Activated CD4-positive, alpha-beta T cell treated with anti-CD3 and anti-CD28 coated beads, Interleukin-2, amount 50 U/mL, for 16 hours (primary cell): ENCODE results near the gene ZNF160.
"Not testable (repeated sequence)": the region's sequence is repeated elsewhere in the genome, so short reads cannot be mapped to it uniquely, and the experiment has no call there.

ENCODE experiments used
- DNase-seq: peaks from one replicate; pipeline ENCODE4 v3.0.0-alpha.2; 2020

The ZNF160 gene

DNA sequence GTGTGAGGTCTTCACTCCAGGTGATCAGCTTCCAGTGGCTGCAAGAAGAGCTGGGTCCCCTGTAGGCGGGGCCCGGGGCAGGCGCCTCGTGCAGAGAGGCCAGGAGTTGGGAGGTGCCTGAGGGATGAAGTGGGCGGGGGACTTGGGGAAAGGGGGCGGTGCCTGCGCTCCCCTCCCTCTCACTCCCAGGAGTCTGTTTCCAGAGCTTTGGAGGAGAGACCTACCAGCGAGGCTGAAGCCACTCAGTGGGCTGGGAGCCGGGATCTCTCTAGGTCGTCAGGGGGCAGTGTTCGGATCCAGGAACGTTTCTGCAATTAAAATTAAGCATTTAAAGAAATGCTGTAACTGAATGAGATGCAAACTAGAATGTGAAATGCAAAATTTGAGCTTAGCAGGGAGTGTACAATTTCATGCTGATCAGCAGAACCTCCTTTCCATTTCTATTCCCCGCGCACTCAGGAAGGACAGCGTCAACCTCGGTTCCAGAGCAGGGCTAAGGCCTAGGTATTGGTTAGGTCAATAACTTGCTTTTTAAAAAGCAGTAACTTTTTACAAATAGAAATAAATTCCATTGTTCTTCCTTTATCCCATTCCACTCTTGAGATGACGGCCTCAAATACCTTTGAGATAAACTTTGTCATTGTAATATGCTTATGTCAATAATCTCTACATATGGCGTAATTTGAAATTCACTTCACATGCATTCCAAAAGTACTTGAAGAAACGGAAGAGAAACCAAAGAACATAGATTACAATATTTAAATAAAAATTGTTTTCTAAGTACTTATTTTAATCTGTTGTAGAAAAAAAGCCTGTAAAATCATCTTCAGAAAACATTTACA is 11.6 kb downstream of the ZNF160 start:
- no peak for DNase-seq

DNA sequence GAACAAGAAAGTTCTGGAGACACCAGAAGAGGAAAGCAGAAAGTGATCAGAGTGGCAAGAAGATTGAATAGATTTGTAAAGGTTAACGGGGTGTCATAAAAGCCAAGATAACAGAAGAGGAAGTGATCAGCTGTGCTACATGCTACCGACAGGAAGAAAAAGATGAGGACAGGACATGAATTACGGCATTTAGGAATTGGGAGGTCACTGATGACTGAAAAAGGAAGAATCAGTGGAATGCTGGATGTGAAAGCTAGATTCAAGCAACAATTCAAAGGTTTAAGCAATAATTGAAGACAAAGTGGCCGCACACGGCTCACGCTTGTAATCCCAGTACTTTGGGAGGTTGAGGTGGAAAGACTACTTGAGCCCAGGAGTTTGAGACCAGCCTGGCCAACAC is 15.1 kb downstream of the ZNF160 start:
- no peak for DNase-seq

DNA sequence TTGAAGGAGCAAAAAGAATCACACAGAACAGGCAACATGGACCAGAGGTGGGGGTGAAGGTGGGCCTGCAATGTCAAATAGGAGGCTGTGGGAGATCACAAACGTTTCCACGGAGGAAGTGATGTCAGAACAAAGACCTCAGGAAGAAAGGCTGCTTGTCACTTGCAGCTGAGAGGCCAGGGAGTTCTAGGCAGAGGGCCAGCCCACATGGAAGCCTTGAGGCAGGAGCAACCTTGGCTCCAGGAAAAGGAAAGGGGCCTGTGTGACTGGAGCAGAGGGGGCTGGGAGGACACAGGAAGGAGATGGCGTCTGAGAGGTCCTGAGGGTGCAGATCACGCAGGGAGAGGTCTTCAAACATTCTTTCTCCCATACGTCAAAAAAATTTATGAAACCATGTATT is 16.3 kb downstream of the ZNF160 start:
- no peak for DNase-seq

DNA sequence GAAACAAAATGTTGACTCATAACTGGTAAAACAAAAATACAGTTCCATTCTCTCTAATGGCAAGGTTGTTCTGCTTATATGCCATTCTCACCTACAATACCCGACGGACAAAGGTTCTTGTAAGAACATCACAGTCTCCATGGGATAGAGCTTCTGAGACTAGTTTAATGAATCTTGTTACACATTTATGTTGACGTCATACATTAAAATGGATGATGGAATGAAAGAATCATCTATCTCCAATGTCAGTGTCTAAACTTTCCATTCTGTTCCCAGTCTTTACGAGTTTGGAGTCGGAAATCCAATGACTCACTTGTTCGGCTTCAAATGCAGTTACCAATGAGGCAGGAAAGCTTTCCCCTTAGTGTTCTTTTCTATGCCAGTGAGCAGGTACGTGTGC is 17.7 kb downstream of the ZNF160 start:
- no peak for DNase-seq

DNA sequence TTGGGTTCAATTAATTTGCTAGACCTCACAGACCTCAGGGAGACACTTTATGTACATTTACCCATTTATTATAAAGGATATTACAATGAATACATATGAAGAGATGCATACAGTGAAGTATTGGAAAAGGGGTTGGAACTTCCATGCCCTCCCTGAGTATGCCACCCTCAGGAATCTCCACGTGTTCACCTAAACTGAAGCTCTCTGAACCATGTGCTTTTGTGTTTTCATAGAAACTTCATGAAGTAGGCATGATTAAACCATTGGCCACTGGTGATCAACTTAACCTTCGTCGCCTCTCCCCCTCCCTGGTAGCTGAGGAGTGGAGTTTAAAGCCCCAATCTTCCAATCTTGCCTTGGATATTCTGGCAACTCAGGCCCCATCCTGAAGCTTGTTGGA is 20.3 kb downstream of the ZNF160 start:
- DNase-seq = no peak

- DNase-seq = no peak
Measured at GRCh38 chr19:53079313-53079924, 23.8 kb downstream of the ZNF160 start.

DNA sequence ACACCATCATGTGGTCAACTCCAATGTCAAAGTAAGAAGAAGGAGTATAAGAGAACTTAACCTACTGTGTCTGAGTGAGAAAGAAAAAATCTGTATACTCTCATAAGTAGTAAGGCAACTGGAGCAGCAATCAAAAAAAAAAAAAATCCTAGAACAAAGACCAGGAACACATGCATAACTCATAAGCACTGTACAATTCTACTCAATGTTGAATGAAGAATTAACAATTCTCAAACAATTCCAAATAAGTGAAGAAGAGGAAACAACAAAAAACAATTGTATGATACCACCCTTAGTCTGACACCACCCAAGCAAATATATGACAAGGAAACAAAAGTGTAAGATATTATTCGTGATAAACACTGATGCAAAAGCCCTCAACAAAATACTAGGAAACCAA is 24.6 kb downstream of the ZNF160 start:
- DNase-seq = no peak

- DNase-seq = no peak
Measured at GRCh38 chr19:53076984-53077383, 26.2 kb downstream of the ZNF160 start.

- no peak for DNase-seq
Measured at GRCh38 chr19:53068834-53069233, 34.4 kb downstream of the ZNF160 start.

- DNase-seq = no peak
Measured at GRCh38 chr19:53068199-53068598, 35.0 kb downstream of the ZNF160 start.

- no peak for DNase-seq
Measured at GRCh38 chr19:53057904-53058580, 45.2 kb downstream of the ZNF160 start.

DNA sequence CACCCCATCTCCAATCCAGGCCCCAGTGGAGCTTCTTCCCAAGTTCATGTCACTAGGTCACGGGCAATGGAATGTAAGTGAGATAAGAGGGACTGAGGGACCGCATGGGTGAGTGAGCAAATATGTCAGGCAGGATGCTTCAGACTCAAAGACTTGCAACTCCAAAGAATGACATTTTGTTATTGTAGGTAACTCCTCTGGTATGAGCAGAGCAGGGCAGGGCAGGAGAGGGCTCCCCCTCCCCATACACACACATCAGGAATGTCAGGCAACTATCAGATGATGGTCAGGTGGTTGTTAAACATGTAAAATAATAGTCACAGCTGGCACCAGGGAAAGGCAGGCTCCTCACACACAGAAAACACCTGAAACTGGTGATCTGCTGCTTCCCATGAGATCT is 48.1 kb downstream of the ZNF160 start:
- DNase-seq = no peak

- DNase-seq = no peak
Measured at GRCh38 chr19:53047379-53047778, 55.8 kb downstream of the ZNF160 start.

GRCh38 chr19:53045536-53045935 is 57.7 kb downstream of the ZNF160 start:
- no peak for DNase-seq

DNA sequence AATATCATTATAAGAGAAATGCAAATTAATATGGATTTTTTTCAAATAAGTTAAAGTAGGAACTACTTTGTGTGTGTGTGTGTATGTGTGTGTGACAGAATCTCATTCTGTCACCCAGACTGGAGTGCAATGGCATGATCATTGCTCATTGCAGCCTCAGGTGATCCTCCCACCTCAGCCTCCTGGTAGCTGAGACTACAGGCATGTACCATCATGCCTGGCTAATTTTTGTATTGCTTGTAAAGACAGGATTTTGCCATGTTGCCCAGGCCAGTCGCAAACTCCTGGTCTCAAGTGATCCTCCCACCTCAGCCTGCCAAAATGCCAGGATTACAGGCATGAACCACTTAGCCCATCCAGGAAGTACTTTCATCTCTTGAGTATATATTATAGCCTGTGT is 61.9 kb downstream of the ZNF160 start:
- no peak for DNase-seq

DNA sequence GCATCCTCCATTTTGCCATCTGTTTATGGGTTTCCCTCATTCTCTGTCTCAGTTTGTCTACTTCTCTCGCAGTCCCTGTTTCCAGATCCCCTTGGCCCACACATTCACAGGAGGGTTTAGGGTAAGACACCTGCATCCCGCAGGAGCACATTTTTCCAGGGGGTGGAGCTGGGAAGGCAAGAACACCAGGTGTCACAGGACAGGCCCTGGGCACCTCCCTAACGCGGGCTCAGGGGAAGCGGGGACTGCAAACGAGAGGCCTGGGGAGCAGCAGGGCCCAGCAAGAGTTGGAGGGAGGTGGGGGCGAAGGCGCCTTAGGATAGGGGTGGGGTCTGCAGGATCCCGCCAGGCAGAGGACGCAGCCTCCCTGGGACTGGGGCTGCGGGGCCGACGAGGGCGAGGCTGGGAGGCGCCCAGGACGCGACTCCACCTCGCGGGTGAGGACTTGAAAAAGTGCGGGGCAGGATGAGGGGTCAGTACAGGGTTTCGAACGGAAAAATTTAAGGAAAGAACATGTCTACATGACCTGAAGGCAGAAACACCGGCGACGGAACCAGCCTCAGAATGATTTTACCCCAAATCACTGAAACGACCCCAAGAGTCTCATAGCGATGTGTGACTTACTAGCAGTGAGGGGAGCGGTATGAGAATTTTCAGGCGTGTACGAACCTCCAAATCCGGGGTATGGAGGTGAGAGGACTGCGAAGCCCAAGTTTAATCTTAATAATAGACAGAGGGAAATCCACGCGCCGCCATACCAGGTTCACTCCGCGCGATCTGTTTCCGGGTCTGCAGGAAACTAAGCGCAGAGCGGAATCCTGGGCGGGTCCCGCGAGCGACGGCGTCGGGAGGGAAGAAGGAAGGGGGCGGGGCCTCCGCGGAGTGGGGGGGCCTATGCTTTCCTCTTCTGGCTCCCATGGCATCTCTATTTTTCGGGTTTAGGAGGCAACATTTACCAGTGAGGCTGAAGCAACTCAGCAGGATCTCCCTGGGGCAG is 65.8 kb downstream of the ZNF160 start:
- no peak for DNase-seq

GRCh38 chr19:53034948-53035675 is 68.1 kb downstream of the ZNF160 start:
- DNase-seq = no peak

DNA sequence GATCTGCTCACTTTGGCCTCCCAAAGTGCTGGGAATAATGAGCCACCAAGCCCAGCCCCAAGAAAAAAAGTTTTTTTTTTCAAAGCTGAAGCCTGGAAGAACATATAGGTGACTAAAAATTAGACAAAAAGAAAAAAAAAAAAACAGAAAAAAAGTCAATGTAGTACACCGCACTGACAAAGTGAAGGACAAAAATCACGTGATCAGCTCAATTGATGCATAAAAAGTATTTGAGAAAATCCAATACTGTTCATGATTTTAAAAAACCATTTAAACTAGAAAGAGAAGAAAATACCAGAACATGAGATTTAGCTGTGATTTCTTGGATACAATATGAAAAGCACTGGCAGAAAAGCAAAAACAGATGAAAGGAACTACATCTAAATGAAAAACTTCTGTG is 69.2 kb downstream of the ZNF160 start:
- DNase-seq = no peak

- not testable (repeated sequence) for DNase-seq
Measured at GRCh38 chr19:53028306-53028705, 74.9 kb downstream of the ZNF160 start.

GRCh38 chr19:53019684-53020083 is 83.5 kb downstream of the ZNF160 start:
- DNase-seq = no peak
